ENCODE data around the gene CFAP206. TPM values are rescaled to one million over a fixed set of nuclear protein-coding genes. Genes with fewer than 3 reads are reported as not detected.
"Not testable (repeated sequence)": the region's sequence is repeated elsewhere in the genome, so short reads cannot be mapped to it uniquely, and the experiment has no call there.

Gene CFAP206
- total RNA-seq, 2 experiments from 2014 or later, result not detected

DNA sequence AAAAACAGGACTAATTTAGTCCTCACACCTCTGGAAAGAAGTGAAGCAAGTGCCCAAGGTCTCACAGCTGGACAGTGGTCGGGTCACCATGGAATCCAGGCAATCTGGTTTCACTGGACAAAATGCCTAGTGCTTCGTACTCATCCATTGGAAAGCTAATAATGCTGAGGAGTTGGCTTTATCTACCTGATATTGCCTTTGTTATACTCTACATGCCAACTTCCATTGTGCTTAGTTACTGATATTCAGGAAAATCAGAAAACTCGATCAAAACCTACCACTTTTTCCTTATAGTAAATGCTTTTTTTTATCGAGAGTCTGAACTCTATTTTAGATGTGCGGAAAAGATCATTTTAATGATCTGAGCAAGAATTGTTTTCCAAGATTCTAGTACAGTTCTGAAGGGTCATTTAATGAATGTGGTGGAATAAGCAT lies 966 bp downstream of the CFAP206 start:
- POLR2A ChIA-PET, result interaction anchor here (0.6 to 1.1 kb wide), 2 partner anchors 64 to 254 kb away, joined by 3 to 4 read pairs; partner anchors contain the start of gene SLC35A1
- CTCF ChIA-PET, result interaction anchor here (0.6 to 1.0 kb wide), 3 partner anchors 164 to 438 kb away, joined by 3 to 4 read pairs (median 3); no protein-coding TSS in a partner anchor

- ChIA-PET CTCF (interaction anchor here (0.6 kb wide), 1 partner anchor 40 kb away, joined by 4 read pairs; no protein-coding TSS in a partner anchor), POLR2A (no interaction called here)
Observed at GRCh38 chr6:87419266-87419665, 11.5 kb downstream of the CFAP206 start.

- POLR2A ChIA-PET, result no interaction called here
- CTCF ChIA-PET, result interaction anchor here (0.6 kb wide), 1 partner anchor 282 kb away, joined by 3 read pairs; no protein-coding TSS in a partner anchor
Observed at GRCh38 chr6:87420360-87420759, 12.6 kb downstream of the CFAP206 start.

DNA sequence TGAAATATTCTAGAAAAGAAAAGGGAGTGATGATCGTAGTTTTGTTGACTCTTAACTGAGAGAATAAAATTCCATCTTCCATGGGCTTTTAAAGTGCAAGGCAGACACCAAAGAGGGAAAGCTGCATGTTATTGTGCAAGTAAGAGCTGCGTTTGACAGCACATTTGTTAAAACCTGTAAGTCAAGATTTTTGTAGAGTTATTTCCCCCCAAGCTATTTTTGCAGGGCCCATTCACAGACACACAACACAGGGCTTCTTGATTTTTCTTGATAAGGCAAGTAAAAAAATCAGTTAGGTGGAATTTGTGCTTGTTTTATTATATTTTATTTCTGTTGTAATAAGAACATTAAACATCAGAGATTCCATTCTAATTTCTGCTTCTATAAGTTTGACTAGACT lies 13.8 kb downstream of the CFAP206 start:
- ChIA-PET POLR2A (no interaction called here), CTCF (interaction anchor here (0.6 kb wide), 1 partner anchor 1083 kb away, joined by 5 read pairs; no protein-coding TSS in a partner anchor)

DNA sequence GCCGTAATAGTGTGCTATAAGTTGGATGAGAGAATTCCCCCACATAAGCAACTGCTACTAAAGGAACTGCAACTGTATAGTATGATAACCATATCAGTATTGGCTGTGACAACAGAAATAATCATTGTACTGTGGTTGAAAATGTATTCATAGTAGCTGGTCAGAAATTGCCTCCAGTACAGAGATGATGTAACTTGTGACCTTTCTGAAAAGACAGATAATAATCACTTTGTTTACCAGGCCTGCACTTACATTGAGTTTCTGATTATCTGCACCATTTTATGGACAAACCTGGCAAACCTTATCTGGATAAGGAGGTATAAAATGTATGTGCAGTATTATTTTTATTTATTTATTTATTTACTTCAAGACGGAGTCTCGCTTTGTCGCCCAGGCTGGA lies 19.0 kb downstream of the CFAP206 start:
- POLR2A ChIA-PET, result no interaction called here
- CTCF ChIA-PET, result no interaction called here

GRCh38 chr6:87430499-87430898 lies 22.7 kb downstream of the CFAP206 start:
- CTCF ChIA-PET, result interaction anchor here (1.3 kb wide), 1 partner anchor 34 kb away, joined by 3 read pairs; no protein-coding TSS in a partner anchor
- POLR2A ChIA-PET, result no interaction called here

DNA sequence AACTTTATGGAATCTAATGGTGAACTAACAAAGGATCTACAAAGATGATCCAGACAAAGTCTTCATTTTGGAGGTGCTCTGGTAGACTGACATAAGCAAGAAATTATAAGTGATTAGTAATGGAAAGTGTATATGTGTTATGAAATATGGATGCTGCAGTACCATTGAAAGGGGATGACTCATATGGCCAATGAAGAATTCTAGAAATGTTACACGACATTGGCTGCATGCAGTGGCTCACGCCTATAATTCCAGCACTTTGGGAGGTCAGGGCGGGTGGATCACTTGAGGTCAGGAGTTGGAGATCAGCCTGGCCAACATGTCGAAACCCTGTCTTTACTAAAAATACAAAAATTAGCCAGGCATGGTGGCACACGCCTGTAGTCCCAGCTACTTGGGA lies 23.5 kb downstream of the CFAP206 start:
- ChIA-PET POLR2A (no interaction called here), CTCF (no interaction called here)

DNA sequence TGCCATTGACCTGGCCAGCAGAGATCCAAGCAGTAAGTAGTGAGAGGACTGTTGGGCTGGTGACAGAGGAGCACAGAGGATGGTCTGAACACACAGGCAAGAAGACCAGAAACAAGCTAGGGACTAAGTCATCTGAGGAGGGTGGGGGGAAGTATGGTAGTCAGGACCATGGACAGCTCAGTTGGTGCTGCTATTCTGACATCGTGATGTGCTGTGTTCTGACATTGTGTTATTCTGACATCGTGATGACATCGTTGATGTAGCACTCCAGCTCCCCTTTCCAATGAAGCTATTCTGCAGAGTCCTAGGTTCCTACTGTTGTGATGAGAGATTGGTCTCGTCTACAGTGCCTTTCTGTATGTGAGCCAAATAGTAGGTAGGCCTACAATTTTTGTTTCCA lies 28.7 kb downstream of the CFAP206 start:
- ChIA-PET POLR2A (no interaction called here), CTCF (no interaction called here)

GRCh38 chr6:87441711-87442110 lies 33.9 kb downstream of the CFAP206 start:
- POLR2A ChIA-PET, result no interaction called here
- CTCF ChIA-PET, result no interaction called here

DNA sequence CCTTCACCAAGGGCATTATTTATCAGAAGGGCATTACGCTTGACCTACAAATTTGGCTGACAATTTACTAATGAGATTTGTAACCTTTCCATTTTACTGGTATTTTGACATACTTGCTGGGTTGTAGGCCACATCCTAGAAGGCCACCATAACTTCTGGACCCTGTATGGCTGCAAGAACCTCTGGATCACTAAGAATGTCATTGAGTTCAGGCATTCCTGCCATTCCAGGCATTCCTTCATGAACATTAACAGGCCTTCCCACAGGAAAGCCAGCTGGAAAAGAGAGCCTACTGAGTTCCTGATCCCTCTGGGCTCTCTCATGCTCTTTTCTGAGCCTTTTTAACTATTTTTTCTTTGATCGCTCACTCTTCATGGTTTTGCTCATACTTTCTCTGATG lies 36.6 kb downstream of the CFAP206 start:
- CTCF ChIA-PET, result no interaction called here
- POLR2A ChIA-PET, result no interaction called here

DNA sequence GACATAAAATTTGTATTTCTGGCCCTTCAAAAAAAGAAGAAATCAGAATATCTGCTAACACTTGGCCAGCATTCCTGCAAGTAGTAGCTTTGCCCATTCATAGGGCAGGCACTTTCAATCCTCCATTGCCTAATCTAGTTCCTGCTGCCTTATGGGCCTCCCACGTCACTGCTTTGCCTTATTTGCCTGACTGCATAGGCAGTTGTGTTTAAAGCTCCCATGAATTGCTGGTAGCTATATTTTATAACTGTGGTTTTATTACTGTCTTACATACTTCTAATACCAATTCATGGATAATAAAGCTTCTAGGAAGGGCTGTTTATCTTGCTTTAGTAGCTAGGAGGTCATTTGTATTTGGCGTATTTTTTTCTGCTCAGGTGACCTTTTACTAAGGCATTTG lies 57.3 kb downstream of the CFAP206 start:
- ChIA-PET CTCF (no interaction called here), POLR2A (no interaction called here)

GRCh38 chr6:87472525-87473418 lies 65.0 kb downstream of the CFAP206 start, which contains the start of gene SLC35A1:
Gene SLC35A1 (plus strand): TSS chr6:87472974. CDS start chr6:87473004, 30 bp downstream.
- ChIA-PET POLR2A (interaction anchor here (1.0 kb wide), 1 partner anchor 64 kb away, joined by 4 read pairs; no protein-coding TSS in a partner anchor), CTCF (interaction anchor here (1.4 kb wide), 1 partner anchor 317 kb away, joined by 4 read pairs; no protein-coding TSS in a partner anchor)

DNA sequence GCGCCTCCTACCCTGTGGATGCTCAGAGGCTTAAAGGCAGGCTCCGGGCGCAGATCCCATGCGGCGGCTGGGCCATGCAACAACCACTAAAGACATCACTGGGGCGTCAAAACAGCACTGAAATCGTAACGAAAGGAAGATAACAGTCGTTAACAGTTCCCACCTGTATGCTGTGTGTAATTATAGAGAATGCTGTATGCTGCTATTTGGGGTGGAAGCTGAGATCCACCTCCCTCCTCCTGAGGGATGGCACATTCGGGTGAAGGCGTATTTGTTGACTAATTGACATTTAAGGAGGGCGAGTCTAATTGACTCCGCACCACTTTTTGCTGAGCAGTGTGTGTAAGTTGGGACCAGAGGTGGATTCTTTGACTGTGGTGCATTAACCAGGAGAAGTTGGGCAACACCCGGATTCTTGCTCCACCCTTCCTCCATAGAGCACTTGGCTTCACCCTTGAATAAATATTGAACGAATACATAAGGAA lies 65.7 kb downstream of the CFAP206 start:
- ChIA-PET CTCF (interaction anchor here (1.4 kb wide), 1 partner anchor 317 kb away, joined by 4 read pairs; no protein-coding TSS in a partner anchor), POLR2A (interaction anchor here (0.5 kb wide), 1 partner anchor 226 kb away, joined by 4 read pairs; no protein-coding TSS in a partner anchor)

- ChIA-PET CTCF (interaction anchor here (0.7 kb wide), 1 partner anchor 11 kb away, joined by 3 read pairs; no protein-coding TSS in a partner anchor), POLR2A (no interaction called here)
Observed at GRCh38 chr6:87481931-87482330, 74.2 kb downstream of the CFAP206 start.

DNA sequence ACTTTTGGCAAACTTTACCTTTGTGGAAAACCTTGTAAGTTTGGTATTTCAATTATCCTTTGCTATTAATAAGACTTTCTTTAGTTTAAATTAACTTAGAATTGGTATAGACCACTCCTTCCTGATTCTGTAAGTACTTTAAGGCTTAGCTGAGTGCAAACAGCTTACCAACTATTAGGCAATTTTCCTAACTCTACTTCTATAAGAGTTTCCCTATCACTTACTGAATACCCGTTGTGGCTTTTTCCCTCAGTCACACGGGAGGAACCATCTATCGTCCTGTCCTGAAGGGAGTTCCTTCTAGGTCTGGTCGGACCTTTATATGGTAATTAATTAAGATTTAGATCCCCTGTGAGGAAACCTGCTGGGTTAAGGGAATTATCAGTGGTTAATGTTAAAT lies 74.6 kb downstream of the CFAP206 start:
- POLR2A ChIA-PET, result no interaction called here
- CTCF ChIA-PET, result no interaction called here

DNA sequence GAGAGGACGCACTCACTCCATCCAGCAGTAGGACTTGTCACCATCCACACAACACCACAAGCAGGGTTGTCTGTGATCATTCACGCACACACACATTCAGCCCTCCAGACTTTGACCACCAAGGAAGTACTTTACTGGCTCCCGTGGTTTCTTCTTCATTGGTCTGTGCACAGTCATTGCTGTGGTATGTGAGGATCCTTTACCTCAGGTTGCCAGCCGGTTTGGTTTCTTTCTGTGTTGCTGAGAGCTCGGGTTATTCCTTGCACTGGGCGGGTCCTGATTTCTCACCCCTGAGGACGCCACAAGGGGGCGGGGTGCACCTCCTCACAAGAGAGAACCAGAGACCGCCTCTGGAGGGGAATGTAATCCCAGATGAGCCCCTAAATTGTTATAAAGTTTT lies 76.2 kb downstream of the CFAP206 start:
- POLR2A ChIA-PET, result no interaction called here
- CTCF ChIA-PET, result no interaction called here

- CTCF ChIA-PET, result no interaction called here
- POLR2A ChIA-PET, result no interaction called here
Observed at GRCh38 chr6:87484491-87484890, 76.7 kb downstream of the CFAP206 start.

DNA sequence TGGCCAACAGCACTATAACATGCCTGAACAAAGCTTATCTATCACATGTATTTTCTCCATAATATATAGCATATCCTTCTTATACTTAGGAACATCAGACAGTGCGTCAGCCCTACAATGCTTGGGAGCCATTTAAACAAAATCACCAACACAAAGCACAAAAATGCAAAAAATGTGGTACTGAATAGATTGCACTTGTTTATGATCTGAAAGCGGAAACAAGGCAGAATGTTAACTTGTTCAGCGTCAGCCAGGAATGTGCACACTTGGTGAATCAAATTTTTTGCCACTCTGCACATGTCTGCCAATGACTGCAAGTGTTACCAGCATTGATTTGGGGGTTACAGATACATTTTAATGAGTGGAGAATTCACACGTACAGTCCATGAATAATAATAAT lies 79.8 kb downstream of the CFAP206 start:
- ChIA-PET CTCF (no interaction called here), POLR2A (no interaction called here)

- POLR2A ChIA-PET, CTCF ChIA-PET: not testable (repeated sequence)
Observed at GRCh38 chr6:87489326-87489725, 81.6 kb downstream of the CFAP206 start.

- ChIA-PET POLR2A (interaction anchor here (0.5 kb wide), 1 partner anchor 205 kb away, joined by 7 read pairs; no protein-coding TSS in a partner anchor), CTCF (no interaction called here)
Observed at GRCh38 chr6:87494761-87495422, 87.1 kb downstream of the CFAP206 start.

Data from activated CD8-positive, alpha-beta memory T cell treated with anti-CD3 and anti-CD28 coated beads for 36 hours (primary cell).